Cardiac muscle cell (in vitro differentiated cells and primary cell): ENCODE measurements around the gene PHKA2. TPM values are rescaled to one million over a fixed set of nuclear protein-coding genes. Genes with fewer than 3 reads are reported as not detected.

Experiments
- DNase-seq, 2 donors: peaks; one replicate each; pipeline versions ENCODE4 v3.0.0 to v3.0.0-alpha.2; 2010 to 2017; ENCODE audit warnings: low read depth in 1 of 2, low spot score in 1 of 2
- H3K27ac ChIP-seq: fragments of 200-600 bp; sonication (generic); 2 replicates; pipeline ENCODE4 v1.5.1; 2016
- H3K27me3 ChIP-seq: fragments of 200-600 bp; sonication (generic); 2 replicates; pipeline ENCODE4 v1.6.0; 2016; ENCODE audit warnings: control low read depth
- H3K36me3 ChIP-seq: fragments of 200-600 bp; sonication (generic); 2 replicates; pipeline ENCODE4 v1.5.1; 2016; ENCODE audit warnings: control low read depth
- H3K4me1 ChIP-seq: fragments of 200-600 bp; sonication (generic); 2 replicates; pipeline ENCODE4 v1.8.1; 2017; ENCODE audit warnings: low read depth, mild to moderate bottlenecking, mixed run types
- H3K4me3 ChIP-seq: fragments of 200-600 bp; sonication (generic); 2 replicates; pipeline ENCODE4 v1.5.1; 2016; ENCODE audit warnings: mild to moderate bottlenecking
- H3K9me3 ChIP-seq: fragments of 200-600 bp; sonication (generic); 2 replicates; pipeline ENCODE4 v1.5.1; 2017; ENCODE audit warnings: low read depth, mild to moderate bottlenecking, control low read depth
- polyA plus RNA-seq: library from polyadenylated mRNA; unstranded; fragments of >200 nt; fragmentation: Nextera tagmentation; extraction: Ambion mirVana; gene quantifications from 2 replicates; pipeline ENCODE4 v1.2.1, GENCODE V29; 2016
- total RNA-seq: library from RNA; depleted of rRNA; stranded (reverse); fragments of >200 nt; gene quantifications from 2 replicates; pipeline ENCODE4 v1.2.3, GENCODE V29; 2016
- TF ChIP-seq, protein P1 (sequence below): IDR thresholded peaks from 2 replicates; pipeline ENCODE4 v1.5.1; 2012; ENCODE audit warnings: low read depth, mild to moderate bottlenecking, low read length

Gene PHKA2
- total and polyA plus RNA-seq, 2 experiments from 2014 or later, result 34.8 to 47.3 TPM

DNA sequence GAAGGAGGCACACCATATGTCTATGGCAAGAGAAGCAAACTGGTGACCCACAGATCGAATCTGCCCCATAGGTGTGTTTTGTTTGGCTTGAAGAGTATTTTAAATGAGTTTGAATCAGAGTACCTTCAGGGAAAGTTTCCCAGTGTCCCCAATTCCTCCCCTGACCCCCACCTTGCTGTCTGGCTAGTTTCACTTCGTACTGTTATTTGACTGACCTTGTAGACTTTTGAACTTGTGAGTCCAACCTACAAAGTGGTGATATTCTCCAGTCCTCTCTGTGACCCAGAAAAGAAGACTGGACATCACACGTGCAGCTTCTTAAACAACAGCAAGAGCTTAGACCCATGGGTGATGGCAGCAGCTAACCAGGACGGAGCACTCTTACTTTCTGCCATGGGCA, 39.4 kb downstream of the PHKA2 start:
- TF ChIP-seq, protein P1, sequence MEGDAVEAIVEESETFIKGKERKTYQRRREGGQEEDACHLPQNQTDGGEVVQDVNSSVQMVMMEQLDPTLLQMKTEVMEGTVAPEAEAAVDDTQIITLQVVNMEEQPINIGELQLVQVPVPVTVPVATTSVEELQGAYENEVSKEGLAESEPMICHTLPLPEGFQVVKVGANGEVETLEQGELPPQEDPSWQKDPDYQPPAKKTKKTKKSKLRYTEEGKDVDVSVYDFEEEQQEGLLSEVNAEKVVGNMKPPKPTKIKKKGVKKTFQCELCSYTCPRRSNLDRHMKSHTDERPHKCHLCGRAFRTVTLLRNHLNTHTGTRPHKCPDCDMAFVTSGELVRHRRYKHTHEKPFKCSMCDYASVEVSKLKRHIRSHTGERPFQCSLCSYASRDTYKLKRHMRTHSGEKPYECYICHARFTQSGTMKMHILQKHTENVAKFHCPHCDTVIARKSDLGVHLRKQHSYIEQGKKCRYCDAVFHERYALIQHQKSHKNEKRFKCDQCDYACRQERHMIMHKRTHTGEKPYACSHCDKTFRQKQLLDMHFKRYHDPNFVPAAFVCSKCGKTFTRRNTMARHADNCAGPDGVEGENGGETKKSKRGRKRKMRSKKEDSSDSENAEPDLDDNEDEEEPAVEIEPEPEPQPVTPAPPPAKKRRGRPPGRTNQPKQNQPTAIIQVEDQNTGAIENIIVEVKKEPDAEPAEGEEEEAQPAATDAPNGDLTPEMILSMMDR, result no peak
- H3K4me1 ChIP-seq, result no peaks in the 10 kb centered on the region
- H3K4me3 ChIP-seq, result no peak overlapping the region
- no peaks in the 10 kb centered on the region for H3K27me3 ChIP-seq
- no peak overlapping the region for H3K27ac ChIP-seq
- no peak for DNase-seq
- no peaks in the 10 kb centered on the region for H3K9me3 ChIP-seq
- H3K36me3 ChIP-seq, result peaks cover 4% of the 10 kb centered on the region

- H3K36me3 ChIP-seq, result peaks cover 7% of the 10 kb centered on the region
- no peaks in the 10 kb centered on the region for H3K9me3 ChIP-seq
- no peak overlapping the region for H3K27ac ChIP-seq
- DNase-seq, result no peak
- no peak overlapping the region for H3K4me3 ChIP-seq
- TF ChIP-seq, protein P1, result no peak
- no peaks in the 10 kb centered on the region for H3K27me3 ChIP-seq
- no peaks in the 10 kb centered on the region for H3K4me1 ChIP-seq
Measured at GRCh38 chrX:18941896-18942295, 42.0 kb downstream of the PHKA2 start.

DNA sequence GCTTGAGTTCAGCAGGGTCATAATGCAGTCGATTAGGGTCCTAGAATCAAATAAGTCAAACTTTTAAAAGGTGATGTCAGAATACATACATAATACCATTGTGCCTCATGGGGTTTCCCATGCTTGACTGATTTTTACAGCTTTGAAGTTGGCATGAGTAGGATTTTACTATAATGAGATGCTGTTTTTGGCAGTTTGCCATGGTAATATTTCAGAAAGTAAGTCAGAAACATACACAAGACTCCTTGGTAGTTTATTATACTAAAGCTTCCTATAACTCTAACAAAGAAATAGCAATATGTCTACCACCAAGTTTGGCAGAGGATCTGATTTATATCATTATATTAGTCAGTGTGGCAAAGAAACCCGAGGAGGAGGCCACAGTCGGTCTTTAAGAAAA, 45.2 kb downstream of the PHKA2 start:
- Histone ChIP-seq H3K27ac (no peak overlapping the region), H3K4me3 (no peak overlapping the region), H3K4me1 (no peaks in the 10 kb centered on the region), H3K27me3 (no peaks in the 10 kb centered on the region), H3K9me3 (no peaks in the 10 kb centered on the region), H3K36me3 (peaks cover 7% of the 10 kb centered on the region)
- DNase-seq, result no peak
- TF ChIP-seq, protein P1, result no peak

GRCh38 chrX:18937173-18937572, 46.7 kb downstream of the PHKA2 start:
- H3K4me1 ChIP-seq, result no peaks in the 10 kb centered on the region
- H3K4me3 ChIP-seq, result no peak overlapping the region
- no peaks in the 10 kb centered on the region for H3K27me3 ChIP-seq
- TF ChIP-seq, protein P1, result no peak
- H3K36me3 ChIP-seq, result peaks cover 3% of the 10 kb centered on the region
- no peak for DNase-seq
- no peak overlapping the region for H3K27ac ChIP-seq
- no peaks in the 10 kb centered on the region for H3K9me3 ChIP-seq

GRCh38 chrX:18935893-18936292, 48.0 kb downstream of the PHKA2 start:
- peaks cover 3% of the 10 kb centered on the region for H3K36me3 ChIP-seq
- no peak overlapping the region for H3K4me3 ChIP-seq
- no peaks in the 10 kb centered on the region for H3K27me3 ChIP-seq
- no peak for DNase-seq
- H3K4me1 ChIP-seq, result no peaks in the 10 kb centered on the region
- no peaks in the 10 kb centered on the region for H3K9me3 ChIP-seq
- TF ChIP-seq, protein P1, result no peak
- H3K27ac ChIP-seq, result no peak overlapping the region

GRCh38 chrX:18934708-18935107, 49.2 kb downstream of the PHKA2 start:
- no peak for DNase-seq
- no peak overlapping the region for H3K4me3 ChIP-seq
- no peaks in the 10 kb centered on the region for H3K9me3 ChIP-seq
- peaks cover 3% of the 10 kb centered on the region for H3K36me3 ChIP-seq
- H3K27ac ChIP-seq, result no peak overlapping the region
- TF ChIP-seq, protein P1, result no peak
- no peaks in the 10 kb centered on the region for H3K4me1 ChIP-seq
- H3K27me3 ChIP-seq, result no peaks in the 10 kb centered on the region
